Stimulated activated CD4-positive, alpha-beta T cell treated with anti-CD3 and anti-CD28 coated beads, Interleukin-1b, Interleukin-23, amount 100 ng/mL, for 24 hours (primary cell): ENCODE results near the gene SLC4A2.

ENCODE experiments used
- DNase-seq, 4 experiments: peaks; one replicate each; pipeline ENCODE4 v3.0.0-alpha.2; 2020; ENCODE audit warnings: low read depth in 4 of 4, low spot score in 1 of 4

SLC4A2 gene

GRCh38 chr7:151089893-151090730 lies 30.7 kb downstream of the SLC4A2 start:
- DNase-seq: no peak

- no peak for DNase-seq
Measured at GRCh38 chr7:151091003-151091402, 31.6 kb downstream of the SLC4A2 start.

GRCh38 chr7:151091431-151091830 lies 32.0 kb downstream of the SLC4A2 start:
- DNase-seq: no peak

GRCh38 chr7:151091988-151092387 lies 32.6 kb downstream of the SLC4A2 start:
- DNase-seq: no peak

- DNase-seq: no peak
Measured at GRCh38 chr7:151093748-151094147, 34.4 kb downstream of the SLC4A2 start.

GRCh38 chr7:151094675-151095074 lies 35.3 kb downstream of the SLC4A2 start:
- no peak for DNase-seq

- DNase-seq: no peak
Measured at GRCh38 chr7:151095123-151095797, 35.9 kb downstream of the SLC4A2 start.

GRCh38 chr7:151095828-151096475 lies 36.6 kb downstream of the SLC4A2 start:
- DNase-seq: no peak

- no peak for DNase-seq
Measured at GRCh38 chr7:151099486-151100211, 40.3 kb downstream of the SLC4A2 start.

- DNase-seq: no peak
Measured at GRCh38 chr7:151100921-151101320, 41.5 kb downstream of the SLC4A2 start.

- DNase-seq: no peak
Measured at GRCh38 chr7:151101621-151102396, 42.4 kb downstream of the SLC4A2 start.

GRCh38 chr7:151102991-151103390 lies 43.6 kb downstream of the SLC4A2 start:
- DNase-seq: no peak

- no peak for DNase-seq
Measured at GRCh38 chr7:151103973-151104372, 44.6 kb downstream of the SLC4A2 start.

GRCh38 chr7:151104411-151105235 lies 45.2 kb downstream of the SLC4A2 start:
- DNase-seq: no peak

GRCh38 chr7:151107882-151108281 lies 48.5 kb downstream of the SLC4A2 start:
- DNase-seq: no peak

- DNase-seq: no peak
Measured at GRCh38 chr7:151109094-151110048, 50.0 kb downstream of the SLC4A2 start.

- no peak for DNase-seq
Measured at GRCh38 chr7:151110236-151110940, 51.0 kb downstream of the SLC4A2 start.
